ENCODE measurements around the gene ANKFY1.

GRCh38 chr17:4150096-4150495 is 113.7 kb downstream of the ANKFY1 start:
- TF ChIP-seq CTCF (IDR thresholded peaks at IDR 0.05) (no peak), POLR2A (IDR thresholded peaks at IDR 0.05) (no peak)

Measured in vagina (tissue), 2 donors.